NCI-H1930 (cell line): ENCODE data around the gene SDHD.
A peak's percentile ranks its signal among the peaks of the same experiment; 100 is the strongest.

Experiments
- DNase-seq, 2 experiments: peaks; one replicate each; lab custom pipeline; 2025; lab: John Stamatoyannopoulos, UW

SDHD gene

DNA sequence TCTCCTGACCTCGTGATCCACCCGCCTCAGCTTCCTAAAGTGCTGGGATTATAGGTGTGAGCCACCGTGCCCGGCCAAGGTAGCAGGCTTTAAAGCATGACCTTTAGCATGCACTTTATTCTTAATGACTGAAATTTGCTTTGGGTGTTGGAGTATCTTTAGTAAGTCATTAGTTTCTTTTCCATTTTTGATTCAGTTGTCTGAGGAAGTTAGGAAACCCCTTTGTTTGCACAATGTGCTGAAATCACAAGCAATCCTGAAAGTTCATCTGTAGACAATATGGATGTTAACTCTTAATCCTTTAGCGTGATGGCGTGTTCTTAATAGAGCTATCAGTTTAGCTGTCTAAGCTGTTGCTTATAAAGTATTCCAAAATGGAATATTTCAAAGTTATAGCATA is 16.8 kb downstream of the SDHD start:
- no peak for DNase-seq

DNA sequence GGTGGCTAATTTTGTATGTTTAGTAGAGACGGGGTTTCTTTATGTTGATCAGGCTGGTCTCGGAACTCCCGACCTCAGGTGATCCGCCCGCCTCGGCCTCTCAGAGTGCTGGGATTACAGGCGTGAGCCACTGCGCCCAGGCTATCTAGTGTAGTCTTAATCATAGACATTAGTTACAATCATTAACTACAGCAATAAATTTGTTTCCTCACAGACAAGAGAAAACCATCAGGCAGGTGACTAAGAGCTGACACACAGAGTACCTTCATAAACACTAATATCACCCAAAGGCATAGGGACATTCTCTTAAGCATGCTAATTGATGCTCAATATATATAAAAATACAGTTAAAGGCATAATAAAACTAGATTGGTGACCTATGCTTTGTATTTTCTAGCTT is 19.4 kb downstream of the SDHD start:
- DNase-seq: no peak

DNA sequence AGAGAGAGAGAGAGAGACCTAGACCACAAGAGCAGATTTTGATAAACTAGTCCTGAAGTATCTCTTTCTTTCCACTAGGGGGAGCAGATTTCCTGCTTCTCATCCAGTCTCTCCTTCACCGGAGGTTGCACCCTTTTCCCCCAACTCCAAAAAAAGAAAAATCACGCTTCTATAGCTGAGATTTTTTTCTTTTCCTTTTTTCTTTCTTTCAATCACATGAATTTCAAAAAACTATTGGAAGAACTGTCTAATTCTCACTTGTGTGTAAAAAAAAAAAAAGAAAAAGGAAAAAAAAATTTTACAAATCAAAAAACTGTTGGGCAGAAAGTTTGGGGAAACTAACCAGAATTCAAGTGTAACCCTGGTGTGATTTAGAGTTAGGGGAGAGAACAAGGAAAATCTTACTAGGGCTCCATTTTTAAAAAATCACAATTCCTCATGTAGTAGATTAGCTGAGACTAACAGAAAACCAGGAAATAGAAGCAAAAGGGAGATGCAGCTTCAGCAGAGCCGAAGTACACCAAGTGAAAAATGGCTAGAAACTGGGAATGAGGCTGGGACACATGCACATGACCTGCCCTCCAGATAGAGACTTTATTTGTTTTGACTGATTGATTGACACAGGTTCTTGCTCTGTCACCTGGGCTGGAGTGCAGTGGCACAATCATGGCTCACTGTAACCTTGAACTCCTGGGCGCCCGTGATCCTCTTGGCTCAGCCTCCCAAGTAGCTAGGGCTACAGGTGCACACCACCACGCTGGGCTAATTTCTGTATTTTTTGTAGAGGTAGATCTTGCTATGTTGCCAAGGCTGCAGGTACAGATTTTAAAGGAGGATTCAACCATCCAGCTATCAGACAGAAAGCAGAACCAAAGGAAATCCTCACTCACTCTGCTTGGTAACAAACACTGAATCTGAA is 27.1 kb downstream of the SDHD start:
- DNase-seq: peak; percentile 27 to 33

DNA sequence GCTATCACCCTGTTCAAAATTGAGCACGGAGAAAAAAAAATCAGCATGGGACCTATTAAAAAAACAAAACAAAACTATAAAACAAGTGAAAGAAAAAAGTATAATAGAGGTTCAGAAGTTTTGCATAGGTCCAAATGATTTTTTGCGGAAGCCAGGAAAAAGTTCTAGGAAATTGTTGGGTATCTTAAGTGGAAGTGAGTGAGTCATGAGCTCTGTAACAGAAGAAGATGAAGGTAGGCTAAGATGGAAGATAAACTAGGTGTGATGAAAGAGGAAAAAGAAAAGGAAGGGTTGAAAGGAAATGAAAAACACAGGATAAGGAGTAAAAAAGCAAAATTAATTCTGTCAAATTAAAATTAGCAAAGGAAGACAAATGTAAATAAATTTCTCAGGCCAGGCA is 27.8 kb downstream of the SDHD start:
- no peak for DNase-seq

DNA sequence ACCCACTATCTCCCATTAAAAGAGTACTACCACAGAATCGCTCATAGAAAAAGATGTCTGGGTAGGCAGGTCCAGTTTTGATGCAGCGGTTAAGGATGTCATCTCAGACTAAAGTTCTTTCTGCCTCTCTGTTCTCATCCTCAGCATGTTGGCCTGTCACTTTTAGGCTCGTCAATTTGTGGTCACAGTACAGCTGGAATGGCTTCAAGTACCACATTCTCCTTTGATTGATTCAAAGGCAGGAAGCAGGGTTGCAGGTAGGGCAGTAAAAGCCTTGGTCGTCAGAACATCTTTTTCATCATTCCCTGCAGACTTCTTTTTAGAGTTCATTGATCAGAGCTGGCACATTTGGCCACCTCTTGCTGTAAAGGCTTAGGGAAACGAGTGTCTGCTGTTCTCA is 28.7 kb downstream of the SDHD start:
- no peak for DNase-seq

DNA sequence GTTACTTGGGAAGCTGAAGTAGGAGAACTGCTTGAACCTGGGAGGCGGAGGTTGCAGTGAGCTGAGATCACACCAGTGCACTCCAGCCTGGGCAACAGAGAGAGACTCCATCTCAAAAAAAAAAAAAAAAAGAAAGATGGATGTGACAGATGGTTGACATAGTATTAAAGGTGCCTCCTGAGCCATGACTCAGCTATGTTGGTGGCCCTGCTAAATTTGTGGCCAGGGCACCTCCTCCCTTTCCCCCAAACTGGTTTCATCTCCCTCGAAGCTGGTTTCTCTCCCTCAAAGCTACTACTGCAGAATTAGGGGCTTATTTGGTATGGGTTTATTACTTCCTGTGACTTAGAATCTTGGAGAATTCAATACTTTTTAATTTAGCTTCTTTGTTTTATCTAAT is 31.5 kb downstream of the SDHD start:
- DNase-seq: no peak

DNA sequence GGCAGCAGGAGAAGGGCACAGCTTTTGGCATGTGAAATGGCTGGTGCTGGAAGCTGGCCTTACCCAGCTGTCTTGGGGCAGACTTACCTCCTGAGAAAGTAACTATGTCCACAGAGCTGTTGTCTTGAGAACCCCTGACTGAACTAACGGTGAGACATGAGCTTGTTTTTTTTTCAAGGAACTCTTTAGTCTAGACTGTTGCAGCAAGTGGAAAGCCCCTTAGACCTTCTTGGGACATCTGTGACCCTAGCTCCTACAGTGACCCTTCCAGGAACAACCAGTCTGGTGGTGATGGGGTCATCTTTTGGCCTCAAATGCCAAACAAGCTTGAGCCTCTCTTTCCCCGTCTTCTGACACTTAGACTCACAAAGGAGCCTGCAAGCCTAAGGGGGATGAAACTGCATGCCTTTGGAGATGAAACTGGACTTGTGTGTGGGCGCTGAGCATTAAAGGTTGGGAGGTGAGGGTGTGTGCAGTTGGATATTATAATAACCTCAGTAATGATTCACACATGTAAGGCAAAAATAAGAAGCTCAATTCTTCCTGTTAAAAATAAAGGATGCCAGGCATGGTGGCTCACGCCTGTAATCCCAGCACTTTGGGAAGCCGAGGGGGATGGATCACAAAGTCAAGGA is 35.4 kb downstream of the SDHD start:
- no peak for DNase-seq

DNA sequence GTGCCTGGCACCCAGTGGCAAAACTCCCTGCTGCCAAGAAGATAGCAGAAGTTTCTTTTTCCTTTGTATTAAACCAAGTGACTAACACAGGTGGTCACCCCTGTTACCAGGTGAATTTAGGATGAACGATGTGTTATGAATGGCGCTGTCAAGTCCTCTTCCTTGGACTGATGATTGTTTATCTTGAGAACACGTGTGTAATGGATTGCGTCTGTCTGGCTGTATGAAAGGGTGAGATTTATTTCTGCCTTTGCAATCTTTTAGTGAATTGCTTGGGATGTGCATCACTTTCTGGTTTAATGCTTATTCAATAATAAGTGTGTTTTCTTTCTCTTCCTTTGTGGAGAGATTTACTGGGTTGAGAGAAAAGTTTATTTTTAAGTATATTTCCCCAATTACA is 36.5 kb downstream of the SDHD start:
- no peak for DNase-seq

DNA sequence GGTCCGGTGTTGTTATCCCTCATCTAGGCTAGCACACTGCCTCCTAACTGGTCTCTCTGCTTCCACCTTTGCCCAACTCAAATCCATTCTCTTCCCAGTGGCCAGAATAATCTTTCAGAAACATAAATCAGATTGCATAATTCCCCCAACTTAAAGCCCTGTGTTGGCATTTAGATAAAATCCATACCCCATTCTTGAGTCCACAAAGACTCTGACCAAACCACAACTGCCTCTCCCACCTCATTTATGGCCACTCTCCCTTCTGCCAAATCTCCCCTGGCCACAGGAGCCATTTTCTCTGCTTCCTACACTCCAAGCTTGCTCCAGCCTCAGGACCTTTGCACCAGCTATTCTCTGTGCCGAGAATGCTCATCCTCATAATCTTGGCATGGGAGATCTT is 40.4 kb downstream of the SDHD start:
- no peak for DNase-seq

DNA sequence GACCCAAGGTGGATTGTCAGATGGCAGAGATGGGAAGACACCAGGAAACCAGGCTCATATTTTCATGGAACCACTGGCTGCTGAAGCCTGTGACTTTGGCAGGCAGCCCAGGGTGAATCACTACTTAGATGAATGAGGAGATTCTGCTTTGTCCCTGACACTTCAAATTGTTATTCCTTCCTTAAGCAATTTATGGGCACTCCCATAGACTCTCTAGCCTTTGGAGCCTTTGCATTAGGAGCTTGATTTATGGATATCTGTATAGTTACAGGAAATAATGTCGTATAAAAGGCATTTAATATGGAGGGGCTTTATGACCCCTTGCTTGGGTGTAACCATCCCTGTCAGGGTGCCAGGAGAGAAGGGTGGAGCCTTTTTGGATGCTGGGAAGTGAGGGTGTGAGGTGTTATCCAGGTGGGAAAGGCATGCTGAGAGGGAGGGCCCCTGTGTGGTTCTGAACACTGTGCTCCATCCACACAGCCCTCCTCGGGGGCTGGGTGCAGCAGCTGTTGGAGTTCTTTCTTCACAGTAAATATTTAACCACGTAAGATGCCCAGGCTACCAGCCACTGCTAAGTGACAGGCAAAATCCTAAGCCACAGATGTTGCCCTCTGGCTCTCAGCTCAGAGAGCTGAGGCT is 41.9 kb downstream of the SDHD start:
- no peak for DNase-seq

DNA sequence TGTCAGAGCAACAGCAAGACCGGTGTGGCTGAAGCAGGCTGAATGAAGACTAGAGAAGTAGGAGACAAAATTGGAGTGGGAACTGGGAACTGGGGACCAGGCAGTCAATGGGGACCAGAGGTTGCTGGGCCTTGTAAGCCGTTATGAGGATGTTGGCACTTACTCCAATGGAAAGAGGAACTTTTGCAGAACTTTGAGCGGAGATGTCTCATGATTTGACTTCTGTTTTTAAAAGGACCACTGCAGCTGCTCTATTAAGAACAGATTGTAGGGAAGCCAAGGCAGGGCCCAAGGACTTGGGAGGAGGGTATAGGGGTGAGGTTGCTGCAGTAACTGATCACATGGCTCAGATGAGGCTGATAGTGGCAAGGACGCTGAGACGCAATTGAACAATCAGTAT is 43.0 kb downstream of the SDHD start:
- no peak for DNase-seq

DNA sequence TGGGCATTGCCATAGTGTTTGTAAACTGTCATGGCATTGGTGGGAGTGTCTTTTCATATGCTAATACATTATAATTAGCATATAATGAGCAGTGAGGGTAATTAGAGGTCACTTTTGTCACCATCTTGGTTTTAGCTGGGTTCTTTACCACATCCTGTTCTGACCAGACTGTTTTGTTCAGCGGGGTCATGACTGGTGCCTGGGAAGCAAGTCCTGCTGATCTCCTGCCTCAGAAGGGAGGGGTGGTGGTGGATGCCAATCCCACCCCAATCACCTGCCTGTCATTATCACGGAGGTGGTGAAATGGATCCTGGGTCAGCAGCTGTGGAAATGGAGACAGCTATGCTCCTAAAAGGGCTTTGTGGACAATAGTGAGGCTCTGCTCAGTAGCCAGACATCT is 46.1 kb downstream of the SDHD start:
- DNase-seq: no peak

DNA sequence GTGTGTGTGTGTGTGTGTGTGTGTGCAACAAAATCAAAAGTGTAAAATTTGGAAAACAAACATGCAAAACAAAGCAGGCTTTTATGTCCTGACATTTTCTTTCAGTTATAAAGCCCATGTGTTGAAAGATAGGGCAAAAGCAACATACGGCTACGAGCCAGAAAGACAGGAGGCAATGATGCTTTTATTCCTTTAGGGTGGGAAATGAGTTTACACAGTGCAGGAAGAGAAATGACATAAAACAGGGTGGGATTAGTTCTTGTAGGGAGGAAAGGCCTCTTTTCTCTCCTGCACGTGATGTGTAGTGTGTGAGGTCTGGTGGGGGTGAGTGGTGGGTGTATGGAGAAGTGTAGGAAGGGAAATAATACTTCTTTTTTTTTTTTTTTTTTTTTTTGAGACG is 47.8 kb downstream of the SDHD start:
- DNase-seq: no peak

DNA sequence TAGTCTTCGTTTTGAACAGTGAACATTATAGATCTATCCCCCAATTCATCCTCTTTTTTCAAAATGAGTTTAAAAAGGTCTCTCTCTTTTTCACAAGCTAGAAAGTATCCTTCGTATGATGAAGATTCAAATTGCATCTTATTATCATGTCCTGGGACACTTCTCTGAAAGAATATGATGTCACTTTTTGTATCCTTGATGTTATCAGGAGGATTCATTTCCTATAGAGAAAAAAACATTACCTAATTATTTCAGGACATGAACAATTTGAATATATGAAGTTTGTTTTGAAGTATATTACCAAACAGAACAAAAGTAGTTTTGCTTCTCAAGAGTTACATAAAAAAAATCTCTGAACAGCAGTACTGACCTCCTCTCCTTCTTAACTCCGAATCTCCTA is 56.9 kb downstream of the SDHD start:
- no peak for DNase-seq
